Muscle layer of colon (tissue), 2 donors: ENCODE measurements around the gene CCNT2.

Experiments used
- H3K27ac ChIP-seq: one replicate; pipeline ENCODE4 v1.7.0; 2013; ENCODE audit warnings: low read depth, mild to moderate bottlenecking, low read length, moderate library complexity
- H3K27me3 ChIP-seq, 2 donors: one replicate each; pipeline ENCODE4 v1.7.0; 2013; ENCODE audit warnings: low read length in 2 of 2, mild to moderate bottlenecking in 2 of 2; ENCODE audit not compliant: insufficient read depth in 2 of 2, control insufficient read depth in 1 of 2
- H3K36me3 ChIP-seq: one replicate; pipeline ENCODE4 v1.7.0; 2013; ENCODE audit warnings: mild to moderate bottlenecking, low read length; ENCODE audit not compliant: insufficient read depth
- H3K4me1 ChIP-seq: one replicate; pipeline ENCODE4 v1.7.0; 2013; ENCODE audit warnings: mild to moderate bottlenecking, low read length; ENCODE audit not compliant: insufficient read depth
- H3K4me3 ChIP-seq, 2 donors: one replicate each; pipeline ENCODE4 v1.7.0; 2013; ENCODE audit warnings: low read length in 2 of 2, low read depth in 1 of 2, mild to moderate bottlenecking in 1 of 2, moderate library complexity in 1 of 2
- H3K9ac ChIP-seq: one replicate; pipeline ENCODE4 v1.7.0; 2013; ENCODE audit warnings: low read length
- H3K9me3 ChIP-seq: one replicate; pipeline ENCODE4 v1.7.0; 2013; ENCODE audit warnings: mild to moderate bottlenecking, low read length
- donor health status: abdominal sarcoma.
- donor health status: Adenocarcinoma of cecum.

The CCNT2 gene

GRCh38 chr2:134918526-134919340 lies at the start of gene CCNT2:
Gene CCNT2, plus strand, starts transcription at chr2:134918822. Its CDS starts 33 bp downstream, at chr2:134918855.
- peak within 1 kb of the TSS; percentile 96 for H3K9ac ChIP-seq
- H3K4me1 ChIP-seq = peaks cover 29% of the 10 kb centered on the region
- H3K4me3 ChIP-seq = peak within 1 kb of the TSS; percentile 90 to 99
- peak within 1 kb of the TSS; percentile 95 for H3K27ac ChIP-seq
- no peaks in the 10 kb centered on the region for H3K27me3 ChIP-seq
- H3K36me3 ChIP-seq = no peaks in the 10 kb centered on the region
- no peaks in the 10 kb centered on the region for H3K9me3 ChIP-seq

DNA sequence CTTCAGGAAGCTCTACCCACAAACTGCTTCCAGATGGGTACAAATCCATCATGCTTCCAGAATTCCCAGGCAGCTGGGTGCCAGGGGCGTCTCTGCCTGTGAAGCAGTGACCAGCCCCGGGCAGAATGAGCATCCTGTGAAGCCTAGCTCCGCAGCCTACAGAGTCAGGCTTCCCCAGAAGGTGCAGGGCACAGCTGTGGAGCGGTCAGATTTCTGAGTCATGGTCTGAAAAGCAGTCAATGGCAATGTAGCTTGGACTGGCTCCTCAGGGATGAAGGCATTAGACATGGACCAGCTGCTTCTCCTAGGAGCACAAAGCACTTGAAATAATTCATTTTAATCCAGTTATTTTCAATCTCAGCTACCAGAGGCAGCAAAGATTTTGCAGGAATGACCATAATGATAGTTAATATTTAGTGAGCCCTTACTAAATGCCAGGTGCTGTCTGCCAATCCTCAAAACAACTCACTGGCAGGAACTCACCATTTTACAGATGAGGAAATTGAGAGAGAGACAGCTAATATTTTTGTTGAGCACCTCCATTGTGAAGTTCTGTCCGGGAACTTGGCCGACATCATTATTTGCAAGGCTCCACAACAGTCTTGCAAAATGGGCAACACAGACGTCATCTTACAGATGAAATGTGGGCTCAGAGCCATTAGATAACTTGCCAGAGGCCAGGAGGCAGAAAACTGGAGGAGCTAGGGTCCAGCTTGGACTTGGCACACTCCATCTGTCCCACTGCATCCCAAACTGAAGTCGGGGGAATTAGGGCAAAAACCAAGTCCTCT lies 48.5 kb upstream of the CCNT2 start:
- Histone ChIP-seq H3K27me3 (no peaks in the 10 kb centered on the region), H3K27ac (no peak overlapping the region), H3K9me3 (no peaks in the 10 kb centered on the region), H3K4me3 (no peak overlapping the region), H3K4me1 (no peaks in the 10 kb centered on the region), H3K9ac (no peak overlapping the region), H3K36me3 (no peaks in the 10 kb centered on the region)

GRCh38 chr2:134873152-134873551 lies 45.5 kb upstream of the CCNT2 start:
- no peaks in the 10 kb centered on the region for H3K27me3 ChIP-seq
- H3K9ac ChIP-seq = no peak overlapping the region
- no peaks in the 10 kb centered on the region for H3K4me1 ChIP-seq
- no peaks in the 10 kb centered on the region for H3K9me3 ChIP-seq
- H3K36me3 ChIP-seq = no peaks in the 10 kb centered on the region
- H3K4me3 ChIP-seq = no peak overlapping the region
- H3K27ac ChIP-seq = no peak overlapping the region

DNA sequence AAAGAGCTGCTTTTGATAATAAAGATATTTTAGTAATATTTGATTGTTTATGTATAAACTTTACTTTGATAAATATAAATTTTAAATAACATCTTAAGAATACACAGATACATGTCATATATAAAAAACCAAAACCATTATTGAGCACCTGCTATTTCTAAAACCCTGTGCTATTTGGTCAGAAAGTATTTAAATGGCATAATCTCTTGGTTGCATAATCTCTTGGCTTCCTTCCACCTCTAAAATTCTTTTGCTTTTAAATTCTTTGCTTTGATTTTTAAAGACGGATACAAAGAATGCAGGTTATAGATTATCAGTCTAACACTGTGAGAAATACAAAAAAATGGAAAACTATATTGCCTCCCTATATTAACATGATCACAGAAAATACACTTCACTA lies 43.3 kb upstream of the CCNT2 start:
- Histone ChIP-seq H3K4me3 (no peak overlapping the region), H3K36me3 (no peaks in the 10 kb centered on the region), H3K27ac (no peak overlapping the region), H3K27me3 (no peaks in the 10 kb centered on the region), H3K4me1 (no peaks in the 10 kb centered on the region), H3K9ac (no peak overlapping the region), H3K9me3 (no peaks in the 10 kb centered on the region)

DNA sequence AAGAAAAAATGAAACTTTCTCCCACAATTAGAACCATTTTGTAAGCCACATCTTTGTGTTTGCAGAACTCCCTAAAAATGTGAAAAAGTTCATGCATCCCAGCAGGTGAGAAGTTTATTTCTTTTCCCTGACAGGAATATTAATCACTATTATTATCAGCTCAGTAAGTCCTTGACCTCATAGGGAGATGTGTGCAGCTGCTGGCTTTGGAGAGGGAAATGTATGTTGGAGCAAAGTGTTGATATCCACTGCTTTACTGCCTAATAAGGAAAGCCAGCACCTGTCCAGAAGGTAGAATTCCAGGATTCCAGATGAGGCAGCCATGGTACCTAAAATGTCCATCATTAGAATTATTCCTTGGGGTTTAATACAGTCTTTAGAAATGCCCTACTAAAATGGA lies 35.8 kb upstream of the CCNT2 start:
- no peaks in the 10 kb centered on the region for H3K9me3 ChIP-seq
- H3K4me3 ChIP-seq = no peak overlapping the region
- no peak overlapping the region for H3K27ac ChIP-seq
- no peak overlapping the region for H3K9ac ChIP-seq
- H3K4me1 ChIP-seq = no peaks in the 10 kb centered on the region
- H3K27me3 ChIP-seq = no peaks in the 10 kb centered on the region
- H3K36me3 ChIP-seq = no peaks in the 10 kb centered on the region

- H3K9me3 ChIP-seq = no peaks in the 10 kb centered on the region
- H3K4me3 ChIP-seq = no peak overlapping the region
- H3K4me1 ChIP-seq = no peaks in the 10 kb centered on the region
- no peaks in the 10 kb centered on the region for H3K27me3 ChIP-seq
- no peak overlapping the region for H3K9ac ChIP-seq
- no peaks in the 10 kb centered on the region for H3K36me3 ChIP-seq
- no peak overlapping the region for H3K27ac ChIP-seq
Measured at GRCh38 chr2:134883552-134884293, 34.9 kb upstream of the CCNT2 start.

DNA sequence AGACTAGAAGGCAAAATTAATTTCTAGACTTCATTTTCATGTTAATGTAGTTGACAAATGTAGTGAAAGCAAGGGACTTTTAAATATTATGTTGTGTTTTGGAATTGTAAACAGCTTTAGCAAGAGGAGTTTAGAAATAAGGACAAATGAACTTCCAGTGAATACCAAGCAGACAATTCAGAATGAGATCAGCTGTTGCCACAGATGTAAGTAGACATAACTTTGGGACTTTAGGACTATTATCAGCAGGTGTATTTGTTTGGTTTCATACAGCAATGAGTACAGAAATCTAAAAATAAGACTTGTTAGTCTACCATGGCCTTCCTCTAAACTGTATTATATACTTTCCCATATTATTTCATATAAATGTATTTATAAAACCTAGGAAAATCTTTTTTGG lies 34.2 kb upstream of the CCNT2 start:
- H3K4me3 ChIP-seq = no peak overlapping the region
- H3K9ac ChIP-seq = no peak overlapping the region
- no peaks in the 10 kb centered on the region for H3K4me1 ChIP-seq
- H3K27me3 ChIP-seq = no peaks in the 10 kb centered on the region
- H3K36me3 ChIP-seq = no peaks in the 10 kb centered on the region
- H3K27ac ChIP-seq = no peak overlapping the region
- H3K9me3 ChIP-seq = no peaks in the 10 kb centered on the region

DNA sequence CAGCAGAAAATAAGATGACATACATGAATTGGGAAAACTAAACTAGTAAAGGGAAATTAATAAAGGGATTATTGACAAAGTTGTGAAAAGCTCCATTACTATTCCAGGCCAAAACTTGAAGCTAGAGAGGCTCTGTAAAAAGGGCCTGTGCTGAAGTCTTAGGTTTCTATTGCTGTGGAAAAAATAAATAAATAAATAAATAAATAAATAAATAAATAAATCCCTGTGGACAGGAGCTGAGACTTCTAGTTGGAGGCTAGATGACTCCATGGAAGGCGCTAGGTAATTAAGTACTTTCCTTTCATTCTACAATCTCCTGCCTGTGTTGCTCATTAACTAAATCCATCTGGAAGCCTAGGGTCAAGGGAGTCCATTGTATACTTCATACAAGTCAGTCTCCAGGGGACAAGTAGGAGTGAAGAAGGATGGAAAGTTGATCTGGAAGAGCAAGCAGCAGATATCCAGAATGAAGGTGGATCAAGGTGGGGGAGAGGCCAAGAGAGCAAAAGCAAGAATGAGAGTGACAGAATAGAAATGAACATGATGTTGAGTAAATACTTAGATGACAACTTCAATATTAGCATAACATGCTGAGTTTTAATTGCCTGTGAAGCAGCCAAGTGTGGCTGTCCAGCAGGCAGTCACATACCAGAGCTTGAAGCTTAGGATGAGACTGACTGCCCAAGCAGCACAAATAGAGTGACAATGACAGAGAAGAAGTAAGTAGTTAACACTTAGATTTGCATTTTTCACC lies 26.2 kb upstream of the CCNT2 start:
- Histone ChIP-seq H3K36me3 (no peaks in the 10 kb centered on the region), H3K27me3 (no peaks in the 10 kb centered on the region), H3K4me3 (no peak overlapping the region), H3K9ac (no peak overlapping the region), H3K27ac (no peak overlapping the region), H3K4me1 (no peaks in the 10 kb centered on the region), H3K9me3 (no peaks in the 10 kb centered on the region)

- no peak overlapping the region for H3K9ac ChIP-seq
- no peaks in the 10 kb centered on the region for H3K4me1 ChIP-seq
- no peaks in the 10 kb centered on the region for H3K9me3 ChIP-seq
- no peaks in the 10 kb centered on the region for H3K27me3 ChIP-seq
- no peak overlapping the region for H3K4me3 ChIP-seq
- no peaks in the 10 kb centered on the region for H3K36me3 ChIP-seq
- H3K27ac ChIP-seq = no peak overlapping the region
Measured at GRCh38 chr2:134897932-134898331, 20.7 kb upstream of the CCNT2 start.

GRCh38 chr2:134899204-134899603 lies 19.4 kb upstream of the CCNT2 start:
- Histone ChIP-seq H3K27ac (no peak overlapping the region), H3K9me3 (no peaks in the 10 kb centered on the region), H3K4me3 (no peak overlapping the region), H3K27me3 (no peaks in the 10 kb centered on the region), H3K9ac (no peak overlapping the region), H3K4me1 (no peaks in the 10 kb centered on the region), H3K36me3 (no peaks in the 10 kb centered on the region)

GRCh38 chr2:134900151-134900550 lies 18.5 kb upstream of the CCNT2 start:
- Histone ChIP-seq H3K4me1 (no peaks in the 10 kb centered on the region), H3K9me3 (no peaks in the 10 kb centered on the region), H3K9ac (no peak overlapping the region), H3K4me3 (no peak overlapping the region), H3K36me3 (no peaks in the 10 kb centered on the region), H3K27ac (no peak overlapping the region), H3K27me3 (no peaks in the 10 kb centered on the region)
